ENCODE data around the gene PNPLA2.
A peak's percentile ranks its signal among the peaks of the same experiment; 100 is the strongest.

PNPLA2 gene

GRCh38 chr11:831118-831864 lies 12.6 kb downstream of the PNPLA2 start:
- DNase-seq (ENCODE audit: low spot score), result no peak

- no peak for DNase-seq (ENCODE audit: low spot score)
Observed at GRCh38 chr11:831961-832528, 13.3 kb downstream of the PNPLA2 start.

- peak; percentile 76 for DNase-seq (ENCODE audit: low spot score)
Observed at GRCh38 chr11:832529-833113, 13.9 kb downstream of the PNPLA2 start, which contains the start of gene CD151. TSS of gene CD151 (plus strand) at chr11:832952. CDS start at chr11:836070, 3,118 bp downstream.

DNA sequence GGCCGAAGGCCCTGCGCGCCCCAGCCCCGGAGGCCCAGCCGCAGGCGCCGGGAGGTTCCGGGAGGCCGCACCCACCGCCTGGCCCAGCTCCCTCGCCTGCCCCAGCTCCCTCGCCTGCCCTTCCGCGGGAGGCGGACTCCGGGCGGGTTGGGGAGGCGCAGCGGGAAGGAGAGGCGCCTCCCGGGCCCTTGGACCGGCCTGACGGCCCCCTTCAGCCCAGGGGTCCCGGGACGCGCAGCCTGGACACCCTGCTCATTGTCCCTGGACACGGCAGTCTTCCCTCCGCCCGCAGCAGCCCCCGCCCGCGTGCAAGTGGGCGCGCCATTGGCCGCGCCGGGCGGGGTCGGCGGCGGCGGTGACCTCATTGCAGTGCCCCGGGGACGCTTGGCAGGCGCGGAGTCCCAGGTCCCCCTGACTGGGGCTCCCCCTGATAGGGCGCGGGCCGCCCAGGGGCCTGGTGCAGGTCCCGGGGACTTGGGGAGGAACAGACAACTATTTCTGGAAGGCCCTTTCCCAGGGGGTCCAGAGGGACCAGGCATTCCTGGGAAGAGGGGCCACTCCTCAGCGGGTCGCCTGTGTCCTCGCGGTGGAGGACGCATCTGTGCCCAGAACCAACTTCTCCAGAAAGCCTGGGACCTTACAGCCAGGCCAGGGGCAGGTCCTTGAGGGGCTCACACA lies 14.5 kb downstream of the PNPLA2 start:
- DNase-seq (ENCODE audit: low spot score), result peak; percentile 55

DNA sequence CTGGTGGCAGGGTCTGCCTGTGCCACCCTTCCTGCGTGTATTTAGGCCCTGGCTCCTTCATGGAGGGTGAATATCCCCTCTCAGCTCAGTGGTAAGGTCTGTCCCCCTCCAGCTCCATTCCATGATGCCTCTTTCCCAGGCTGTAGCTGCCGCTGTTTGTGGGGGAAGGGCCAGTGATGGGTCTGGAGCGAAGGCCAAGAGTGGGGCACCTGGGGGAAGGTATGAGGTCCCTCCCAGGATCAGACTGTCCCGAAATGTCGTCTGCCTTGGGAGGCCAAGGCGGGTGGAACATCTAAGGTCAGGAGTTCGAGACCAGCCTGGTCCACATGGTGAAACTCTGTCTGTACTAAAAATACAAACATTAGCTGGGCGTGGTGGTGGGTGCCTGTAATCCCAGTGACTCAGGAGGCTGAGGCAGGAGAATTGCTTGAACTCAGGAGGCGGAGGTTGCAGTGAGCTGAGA lies 15.2 kb downstream of the PNPLA2 start:
- no peak for DNase-seq (ENCODE audit: low spot score)

DNA sequence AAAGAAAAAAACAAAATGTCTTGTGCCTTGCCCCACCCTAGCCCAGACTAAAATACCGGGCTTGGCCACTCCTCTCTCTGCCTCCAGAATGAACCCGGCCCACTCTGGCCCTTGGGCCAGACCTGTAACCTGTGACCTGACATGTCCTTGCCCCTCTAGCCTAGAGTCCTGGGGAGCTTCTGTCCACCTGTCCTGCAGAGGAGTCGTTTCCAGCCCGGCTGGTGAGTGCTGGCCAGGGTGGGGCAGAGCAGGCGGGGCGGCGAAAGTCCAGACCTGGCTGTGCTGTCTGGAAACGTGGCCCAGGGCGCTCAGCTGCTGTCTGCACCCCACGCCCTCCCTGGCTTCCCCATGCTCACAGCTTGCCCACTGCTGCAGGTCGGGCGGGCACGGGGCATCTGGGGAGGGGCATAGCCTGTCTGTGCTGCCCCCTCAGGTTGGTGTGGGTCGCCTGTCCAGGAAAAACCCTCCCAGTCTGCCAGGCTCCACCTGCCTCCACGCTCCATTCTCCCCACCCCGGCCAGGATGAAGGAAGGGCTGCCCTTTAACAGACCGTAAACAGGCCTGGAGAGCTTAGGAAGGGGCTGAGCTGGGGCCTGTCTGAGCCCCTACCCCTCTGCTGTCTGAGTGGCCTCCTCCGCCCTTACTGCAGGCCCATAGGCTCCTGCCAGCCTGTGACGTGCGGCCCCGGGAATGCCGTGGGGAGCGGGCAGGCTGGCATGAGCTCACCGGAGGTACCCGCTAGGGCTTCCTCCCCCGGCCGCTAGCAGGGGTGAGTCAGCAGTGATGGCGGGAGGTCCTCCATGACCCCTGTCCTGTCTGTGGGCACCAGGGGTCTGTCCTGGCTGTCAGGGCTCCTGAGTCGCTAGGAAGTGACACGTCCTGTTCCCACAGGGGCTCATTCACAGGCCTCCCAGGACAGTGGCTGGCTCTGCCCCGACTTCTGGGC lies 15.9 kb downstream of the PNPLA2 start:
- peak; percentile 68 for DNase-seq (ENCODE audit: low spot score)

- no peak for DNase-seq (ENCODE audit: low spot score)
Observed at GRCh38 chr11:836274-836673, 17.6 kb downstream of the PNPLA2 start.

- no peak for DNase-seq (ENCODE audit: low spot score)
Observed at GRCh38 chr11:836700-837099, 18.0 kb downstream of the PNPLA2 start.

- no peak for DNase-seq (ENCODE audit: low spot score)
Observed at GRCh38 chr11:837189-837989, 18.7 kb downstream of the PNPLA2 start.

DNA sequence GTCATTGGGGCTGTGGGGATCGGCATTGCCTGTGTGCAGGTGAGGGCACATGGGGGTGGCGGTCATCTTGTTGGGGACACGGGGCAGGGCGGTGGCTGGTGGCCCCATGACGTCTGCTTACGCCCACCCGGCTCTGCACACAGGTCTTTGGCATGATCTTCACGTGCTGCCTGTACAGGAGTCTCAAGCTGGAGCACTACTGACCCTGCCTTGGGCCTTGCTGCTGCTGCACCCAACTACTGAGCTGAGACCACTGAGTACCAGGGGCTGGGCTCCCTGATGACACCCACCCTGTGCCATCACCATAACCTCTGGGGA lies 19.2 kb downstream of the PNPLA2 start:
- no peak for DNase-seq (ENCODE audit: low spot score)

GRCh38 chr11:838441-839279 lies 19.9 kb downstream of the PNPLA2 start:
- DNase-seq (ENCODE audit: low spot score), result peak; percentile 42

DNA sequence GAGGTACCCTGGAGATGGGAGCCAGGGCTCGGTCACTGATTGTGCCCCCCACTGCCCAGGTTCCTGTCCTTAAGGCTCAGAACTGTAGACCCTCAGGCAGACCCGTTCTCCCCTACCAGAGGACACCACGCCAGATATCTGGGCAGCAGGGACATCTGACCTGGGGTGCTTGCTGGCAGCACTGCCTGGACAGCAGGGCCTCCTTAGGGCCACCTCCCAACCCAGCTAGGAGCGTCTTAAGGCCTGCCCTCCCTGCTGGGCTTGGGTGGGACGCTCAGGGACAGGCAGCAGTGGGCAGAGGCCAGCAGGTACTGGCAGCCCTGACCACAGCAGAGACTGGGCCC lies 20.5 kb downstream of the PNPLA2 start:
- DNase-seq (ENCODE audit: low spot score), result no peak

GRCh38 chr11:839875-840617 lies 21.3 kb downstream of the PNPLA2 start:
- DNase-seq (ENCODE audit: low spot score), result no peak

- no peak for DNase-seq (ENCODE audit: low spot score)
Observed at GRCh38 chr11:841981-842369, 23.3 kb downstream of the PNPLA2 start.

DNA sequence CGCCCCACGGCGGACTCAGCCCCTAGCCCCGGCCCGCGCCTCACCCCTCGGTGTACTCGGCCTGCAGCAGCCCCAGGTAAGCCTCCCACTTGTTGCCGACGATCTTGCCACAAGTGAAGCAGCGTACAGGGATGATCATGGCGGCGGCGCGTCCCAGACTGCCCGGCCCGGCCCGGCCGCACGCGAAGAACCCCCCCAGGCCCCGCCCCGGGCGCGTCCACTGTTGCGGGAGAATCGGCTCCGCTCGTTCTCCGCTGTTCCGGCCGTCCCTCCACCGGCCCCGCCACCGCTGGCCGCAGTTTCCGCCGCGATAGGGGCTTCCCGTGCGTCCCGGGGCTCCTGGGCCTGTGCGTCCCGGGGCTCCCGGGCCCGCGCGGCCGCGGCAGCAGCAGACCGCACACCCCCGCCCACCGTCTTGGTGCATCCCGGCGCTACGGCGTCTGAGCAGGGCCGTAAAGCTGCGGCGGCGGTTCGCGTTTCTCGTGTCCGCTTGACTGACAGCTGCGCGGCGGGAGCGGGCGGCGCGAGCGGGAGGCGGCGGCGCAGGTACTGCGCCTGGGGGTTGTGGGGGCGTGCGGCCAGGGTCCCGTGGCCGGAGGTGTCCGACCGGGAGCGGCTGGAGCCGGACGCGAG lies 23.8 kb downstream of the PNPLA2 start, which contains the start of the genes POLR2L and TSPAN4:
TSS of gene POLR2L (minus strand) at position 160 of the 633 bp plus-strand sequence. CDS start at position 139, 21 bp downstream.
TSS of gene TSPAN4 (plus strand) at position 483 of the 633 bp plus-strand sequence. CDS start 7,453 bp downstream, outside the sequence.
- DNase-seq (ENCODE audit: low spot score), result peak; percentile 84

GRCh38 chr11:843086-843734 lies 24.5 kb downstream of the PNPLA2 start:
- DNase-seq (ENCODE audit: low spot score), result no peak

GRCh38 chr11:843818-844692 lies 25.3 kb downstream of the PNPLA2 start:
- DNase-seq (ENCODE audit: low spot score), result peak; percentile 92

Measured in AG08395 (cell line).